GM12864 (cell line): ENCODE data around the gene NT5DC2.
A peak's percentile ranks its signal among the peaks of the same experiment; 100 is the strongest.

Source experiments
- DNase-seq: peaks from one replicate; pipeline ENCODE4 v3.0.0-alpha.2; 2011; ENCODE audit warnings: low read depth
- H3K4me3 ChIP-seq: 2 replicates; pipeline ENCODE4 v1.5.1; 2011; ENCODE audit warnings: mild to moderate bottlenecking, low read depth, low read length, control low read depth
- TF ChIP-seq, protein P1 (sequence below): IDR thresholded peaks from 2 replicates; pipeline ENCODE4 v1.5.1; 2011; ENCODE audit warnings: low read depth, mild to moderate bottlenecking, moderate library complexity, low read length, control low read depth, inconsistent platforms; ENCODE audit errors: missing control alignments

NT5DC2 gene

DNA sequence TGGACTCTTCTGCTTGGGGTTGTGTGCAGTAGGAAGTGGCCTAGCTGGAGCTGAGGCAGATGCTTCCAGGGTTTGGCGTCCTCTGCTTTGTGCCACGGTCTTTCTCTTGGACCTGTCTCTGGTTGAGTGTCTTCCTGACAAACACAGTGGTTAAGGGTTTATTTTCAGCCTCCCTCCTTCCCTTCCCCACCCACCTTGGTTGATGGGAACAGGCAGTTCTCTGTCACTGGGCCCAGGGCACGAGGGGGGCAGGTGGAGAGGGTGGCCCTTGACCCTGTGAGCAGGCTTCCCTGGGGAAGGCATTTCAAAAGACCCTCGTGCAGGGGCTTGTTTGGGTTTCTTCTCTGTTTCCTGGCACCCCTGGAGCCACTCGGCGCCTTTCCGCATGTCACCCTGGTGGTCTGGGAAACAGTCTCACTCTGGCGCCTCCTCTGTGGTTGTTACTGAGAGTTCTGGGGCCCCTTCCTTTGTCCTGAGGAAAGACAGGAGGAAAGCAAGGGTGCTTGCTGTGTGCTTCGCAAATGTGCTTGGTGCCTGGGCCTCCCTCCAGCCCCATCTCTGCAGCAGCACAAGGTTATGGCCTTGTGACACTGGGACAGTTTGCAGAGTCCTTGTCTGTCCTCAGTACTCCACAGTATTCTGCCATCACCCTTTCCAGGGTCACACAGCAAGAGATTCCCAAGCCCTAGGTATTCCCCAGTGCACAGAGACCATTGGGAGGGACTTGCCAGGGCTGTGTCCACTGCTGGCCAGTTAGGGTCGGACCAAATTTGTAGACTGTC, 48.8 kb downstream of the NT5DC2 start:
- TF ChIP-seq, protein P1, sequence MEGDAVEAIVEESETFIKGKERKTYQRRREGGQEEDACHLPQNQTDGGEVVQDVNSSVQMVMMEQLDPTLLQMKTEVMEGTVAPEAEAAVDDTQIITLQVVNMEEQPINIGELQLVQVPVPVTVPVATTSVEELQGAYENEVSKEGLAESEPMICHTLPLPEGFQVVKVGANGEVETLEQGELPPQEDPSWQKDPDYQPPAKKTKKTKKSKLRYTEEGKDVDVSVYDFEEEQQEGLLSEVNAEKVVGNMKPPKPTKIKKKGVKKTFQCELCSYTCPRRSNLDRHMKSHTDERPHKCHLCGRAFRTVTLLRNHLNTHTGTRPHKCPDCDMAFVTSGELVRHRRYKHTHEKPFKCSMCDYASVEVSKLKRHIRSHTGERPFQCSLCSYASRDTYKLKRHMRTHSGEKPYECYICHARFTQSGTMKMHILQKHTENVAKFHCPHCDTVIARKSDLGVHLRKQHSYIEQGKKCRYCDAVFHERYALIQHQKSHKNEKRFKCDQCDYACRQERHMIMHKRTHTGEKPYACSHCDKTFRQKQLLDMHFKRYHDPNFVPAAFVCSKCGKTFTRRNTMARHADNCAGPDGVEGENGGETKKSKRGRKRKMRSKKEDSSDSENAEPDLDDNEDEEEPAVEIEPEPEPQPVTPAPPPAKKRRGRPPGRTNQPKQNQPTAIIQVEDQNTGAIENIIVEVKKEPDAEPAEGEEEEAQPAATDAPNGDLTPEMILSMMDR: no peak

DNA sequence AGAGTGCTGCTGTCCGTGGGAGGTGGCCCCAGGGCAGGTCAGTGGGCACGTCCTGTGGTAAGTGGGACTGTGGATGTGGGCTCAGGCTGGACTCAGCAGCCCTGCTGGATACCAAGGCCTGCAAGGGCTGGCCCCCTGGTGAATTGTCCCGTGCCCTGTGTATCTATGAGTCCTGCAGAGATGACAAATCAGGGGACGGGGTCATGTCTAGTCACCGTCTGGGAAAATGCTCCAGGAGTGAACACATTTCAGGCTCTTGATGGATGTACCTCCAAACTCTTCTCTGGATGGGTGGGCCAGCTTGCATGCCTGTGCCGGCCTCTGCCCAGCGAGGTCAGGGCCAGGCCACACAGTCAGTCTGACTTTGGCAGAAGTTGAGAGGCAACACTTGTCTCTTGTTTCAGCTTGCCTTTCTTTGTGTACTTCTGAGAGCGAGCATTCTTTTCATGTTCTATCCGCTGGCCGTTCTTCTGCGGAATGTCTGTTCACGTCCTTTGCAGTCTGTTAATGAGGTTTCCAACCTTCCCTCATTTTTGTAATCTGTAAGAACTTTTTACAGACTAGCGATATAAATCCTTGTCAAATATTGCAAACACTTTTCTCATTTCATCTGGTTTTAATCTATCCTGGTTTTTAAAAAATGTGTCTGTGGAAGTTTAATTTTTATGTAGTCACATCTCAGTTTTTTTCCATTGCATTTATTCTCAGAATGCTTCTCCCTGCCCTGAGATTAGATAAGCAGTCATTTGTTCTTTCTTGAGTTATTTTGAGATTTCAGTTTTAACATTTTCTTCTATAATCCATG, 49.9 kb downstream of the NT5DC2 start:
- H3K4me3 ChIP-seq: no peak overlapping the region
- DNase-seq: no peak
- TF ChIP-seq, protein P1: no peak

More for the DNA sequence above, 48.8 kb downstream of the NT5DC2 start:
- no peak overlapping the region for H3K4me3 ChIP-seq
- DNase-seq: no peak

DNA sequence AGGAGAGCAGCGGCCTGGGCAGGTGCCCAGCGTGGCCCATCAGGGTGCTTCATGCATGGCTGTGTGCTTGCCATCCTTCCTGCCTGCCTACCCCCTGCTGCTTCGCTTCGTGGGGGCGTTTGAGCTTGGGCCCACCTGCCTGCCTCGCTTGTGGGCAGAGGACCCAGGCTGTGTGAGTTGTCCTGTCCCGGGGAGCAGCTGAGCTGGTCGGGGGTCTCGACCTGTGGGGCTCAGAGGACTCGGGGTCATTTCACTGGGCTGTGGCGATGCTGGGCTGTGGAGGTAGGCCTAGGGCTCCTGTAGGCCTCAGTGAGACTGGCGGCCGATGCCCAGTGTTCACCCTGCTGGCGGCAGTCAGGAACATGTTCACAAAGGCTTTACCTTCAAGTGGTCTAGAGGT, 50.6 kb downstream of the NT5DC2 start:
- no peak overlapping the region for H3K4me3 ChIP-seq
- TF ChIP-seq, protein P1: no peak
- no peak for DNase-seq

DNA sequence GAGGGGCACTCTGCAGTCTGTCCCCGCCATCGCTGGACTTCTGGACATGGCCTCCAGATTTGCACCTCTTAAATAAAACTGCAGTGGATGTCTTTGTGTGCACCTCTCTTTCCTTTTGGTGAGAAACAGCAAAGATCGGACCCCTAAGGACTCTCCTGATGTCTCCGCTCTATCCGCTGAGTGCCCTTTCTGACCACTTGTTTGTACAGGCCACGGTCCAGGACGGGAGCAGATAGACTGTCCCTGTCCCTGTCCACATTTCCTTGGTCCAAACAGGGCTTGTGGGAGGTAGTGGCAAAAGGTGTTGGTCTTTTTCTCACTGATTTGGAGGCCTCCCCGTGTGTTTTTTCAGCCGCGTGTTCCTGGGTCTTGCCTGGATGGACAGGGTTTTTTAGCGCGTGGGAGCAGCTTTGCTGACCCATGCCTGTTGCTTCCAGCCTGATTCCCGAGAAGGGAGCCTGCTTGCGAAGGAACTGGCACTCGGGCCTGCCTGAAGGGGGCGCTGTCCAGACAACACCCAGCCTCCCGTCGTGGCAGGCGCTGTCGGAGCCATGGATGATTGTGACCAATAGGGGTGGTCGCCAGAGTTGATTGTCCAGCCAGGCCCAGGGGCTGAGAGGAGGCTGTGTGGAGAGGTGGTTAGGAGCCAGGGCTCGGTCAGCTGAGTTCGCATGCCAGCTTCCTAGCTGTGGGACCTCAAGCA, 51.7 kb downstream of the NT5DC2 start:
- no peak for DNase-seq
- H3K4me3 ChIP-seq: no peak overlapping the region
- TF ChIP-seq, protein P1: peak; percentile 49

DNA sequence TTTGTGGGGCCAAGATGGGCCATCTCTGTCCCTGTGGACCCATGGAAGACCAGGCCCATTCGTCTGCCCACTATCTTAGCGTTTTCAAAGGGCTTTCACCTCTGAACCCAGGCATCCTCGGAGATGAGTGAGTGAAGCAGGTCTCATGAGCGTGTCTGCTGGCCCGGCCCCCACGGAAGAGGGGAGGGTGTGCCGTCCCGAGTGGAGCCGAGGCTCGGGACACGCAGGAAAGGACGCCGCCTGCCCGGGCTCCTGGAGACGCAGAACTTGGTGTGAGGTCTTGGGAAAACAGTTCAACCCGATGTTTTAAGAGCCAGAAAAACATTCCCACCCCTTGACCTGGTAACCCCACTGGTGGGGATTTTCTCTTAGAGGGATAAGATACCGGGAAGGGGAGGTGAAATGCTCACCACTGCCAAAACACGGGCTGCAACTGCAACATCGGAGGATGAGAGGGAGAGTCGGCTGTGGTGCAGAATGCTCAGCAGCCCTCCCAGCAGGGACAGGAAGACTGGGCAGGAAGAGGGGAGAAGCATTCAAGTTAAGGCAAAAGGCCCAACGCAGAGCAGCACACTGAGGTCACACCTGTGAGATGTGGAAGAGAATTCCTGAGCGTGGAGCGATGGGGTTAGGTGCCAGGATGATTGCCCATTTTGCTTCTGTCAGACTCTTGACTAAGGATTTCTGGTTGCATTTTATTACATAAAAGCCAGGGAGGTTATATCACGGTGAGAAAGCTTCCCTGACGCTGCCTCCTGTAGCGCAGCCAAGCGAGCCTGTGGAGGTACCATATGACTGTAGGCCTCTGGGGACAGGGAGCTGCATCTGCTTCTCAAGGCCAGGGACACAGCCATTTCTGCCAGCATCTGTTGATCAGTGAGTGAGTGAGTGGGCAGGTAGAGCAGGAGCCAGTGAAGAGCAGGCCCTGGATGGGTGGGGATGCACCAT, 52.6 kb downstream of the NT5DC2 start:
- no peak overlapping the region for H3K4me3 ChIP-seq

More for the DNA sequence above, 52.6 kb downstream of the NT5DC2 start:
- DNase-seq: no peak
- TF ChIP-seq, protein P1: no peak
